ENCODE results near the gene KRTAP10-5. TPM values are rescaled to one million over a fixed set of nuclear protein-coding genes. Genes with fewer than 3 reads are reported as not detected.

Gene KRTAP10-5
- total RNA-seq, 1 experiment from 2014 or later, result not detected

DNA sequence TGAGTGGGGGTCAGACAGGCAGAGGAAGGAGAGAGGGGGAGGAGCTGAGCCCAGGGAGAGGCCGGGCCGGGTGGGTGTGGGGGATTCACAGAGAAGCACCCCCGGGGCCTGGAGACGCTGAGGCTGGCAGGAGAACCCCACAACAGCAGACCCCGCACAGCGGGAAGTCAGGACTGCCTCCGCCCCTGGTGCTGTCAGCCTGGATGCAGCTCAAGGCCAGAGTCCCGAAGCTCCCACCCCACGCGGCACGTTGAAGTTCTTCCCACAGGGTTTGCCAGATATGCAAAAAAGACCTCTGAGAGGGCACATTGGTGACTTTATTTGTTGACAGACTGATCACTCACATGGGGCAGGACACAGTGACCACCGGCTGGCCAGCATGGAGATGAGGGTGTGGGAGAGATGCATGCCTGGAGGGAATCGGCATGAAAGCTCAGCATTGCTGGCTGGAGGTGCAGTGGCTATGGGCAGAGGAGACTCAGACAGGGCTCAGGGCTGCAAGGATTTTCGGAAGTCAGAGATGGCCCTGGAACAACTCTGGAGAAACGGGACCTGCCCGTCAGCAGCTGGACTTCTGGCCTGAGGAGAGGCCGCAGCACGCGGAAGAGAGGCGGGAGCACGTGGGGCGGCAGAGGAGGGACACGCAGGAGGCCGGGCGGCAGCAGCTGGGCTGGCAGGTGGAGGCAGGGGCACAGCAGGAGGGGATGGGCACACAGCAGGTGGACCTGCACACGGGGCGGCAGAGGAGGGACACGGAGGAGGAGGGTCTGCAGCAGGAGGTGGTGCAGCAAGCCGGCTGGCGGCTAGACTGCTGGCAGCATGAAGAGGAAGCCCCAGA lies 22.7 kb downstream of the KRTAP10-5 start (continued):
- no peak for TF ChIP-seq TCF7L2 (IDR thresholded peaks at IDR 0.05; ENCODE audit: borderline replicate concordance, extremely low read depth, insufficient read depth, insufficient read length)
- TF ChIP-seq POLR2AphosphoS5 (IDR thresholded peaks at IDR 0.05; ENCODE audit: low read depth, low read length), result no peak
- TF ChIP-seq, protein P1, sequence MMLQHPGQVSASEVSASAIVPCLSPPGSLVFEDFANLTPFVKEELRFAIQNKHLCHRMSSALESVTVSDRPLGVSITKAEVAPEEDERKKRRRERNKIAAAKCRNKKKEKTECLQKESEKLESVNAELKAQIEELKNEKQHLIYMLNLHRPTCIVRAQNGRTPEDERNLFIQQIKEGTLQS (IDR thresholded peaks at IDR 0.05), result no peak
- no peak for TF ChIP-seq ZFX (IDR thresholded peaks at IDR 0.05)
- TF ChIP-seq, protein P2, sequence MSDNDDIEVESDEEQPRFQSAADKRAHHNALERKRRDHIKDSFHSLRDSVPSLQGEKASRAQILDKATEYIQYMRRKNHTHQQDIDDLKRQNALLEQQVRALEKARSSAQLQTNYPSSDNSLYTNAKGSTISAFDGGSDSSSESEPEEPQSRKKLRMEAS (IDR thresholded peaks at IDR 0.05), result no peak
- TF ChIP-seq JUND (IDR thresholded peaks at IDR 0.05), result no peak

DNA sequence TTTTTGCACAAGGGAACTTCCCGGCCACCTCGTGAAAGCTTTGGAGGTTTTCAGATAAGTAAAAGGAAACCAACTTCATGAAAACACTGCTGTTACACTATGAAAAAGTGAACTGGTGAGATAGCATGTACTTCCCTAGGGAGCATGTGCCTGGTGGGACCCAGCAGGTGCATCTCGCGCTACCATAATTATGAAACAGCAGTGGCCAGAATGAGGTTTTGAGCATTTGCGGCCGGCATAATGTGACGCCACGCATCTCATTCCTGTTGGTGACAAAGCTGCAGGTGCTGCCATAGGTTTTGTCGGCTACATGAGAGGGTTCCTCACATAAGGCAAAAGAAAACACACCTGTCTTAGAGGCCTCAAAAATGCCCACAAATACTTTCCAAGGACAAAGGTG lies 23.5 kb downstream of the KRTAP10-5 start:
- POLR2A ChIA-PET, result no interaction called here
- CTCF ChIA-PET, result no interaction called here
- no peak overlapping the region for H3K9ac ChIP-seq (ENCODE audit: low read length)

More for the DNA sequence above, 23.5 kb downstream of the KRTAP10-5 start:
- H3K27me3 ChIP-seq (ENCODE audit: insufficient read depth, low read length), result no peaks in the 10 kb centered on the region; the same call in 1 of the 2 replicates
- no peaks in the 10 kb centered on the region for H3K36me3 ChIP-seq (ENCODE audit: control insufficient read depth in 1 of 2, insufficient read depth in 2 of 2, low read length in 2 of 2)
- H3K9me3 ChIP-seq (ENCODE audit: control insufficient read depth in 1 of 2, insufficient read depth in 1 of 2, low read depth in 1 of 2, low read length in 2 of 2), result no peaks in the 10 kb centered on the region
- TF ChIP-seq SRF (IDR thresholded peaks at IDR 0.05; ENCODE audit: low read depth), result no peak
- no peak for TF ChIP-seq SIN3A (IDR thresholded peaks at IDR 0.05; ENCODE audit: low read depth)
- no peak overlapping the region for H3K4me2 ChIP-seq (ENCODE audit: low read length)
- no peaks in the 10 kb centered on the region for H3K9me2 ChIP-seq (ENCODE audit: insufficient read depth)
- no peak overlapping the region for H3K4me3 ChIP-seq (replicated peaks in 1 of 2; ENCODE audit: low read depth in 1 of 2, low read length in 2 of 2)
- no peaks in the 10 kb centered on the region for H3K4me1 ChIP-seq (ENCODE audit: control insufficient read depth in 1 of 2, insufficient read depth in 2 of 2, low read length in 2 of 2)
- ATAC-seq, result no peak
- intact Hi-C loops (cut with micrococcal nuclease), result no loop called here
- RAD21 ChIA-PET (ENCODE audit: low non-redundant PET in 1 of 2, low total read pairs in 2 of 2, uncharacterized antibody in 2 of 2, unreplicated experiment in 2 of 2), result no interaction called here
- no TSS peak for BruUV-seq (replicated peaks)
- no peaks in the 10 kb centered on the region for H3K79me2 ChIP-seq (ENCODE audit: insufficient read depth, low read length)
- H4K20me1 ChIP-seq (ENCODE audit: insufficient read depth), result no peaks in the 10 kb centered on the region
- DNase-seq (ENCODE audit: low read depth, low spot score), result no peak
- no peak overlapping the region for H3K27ac ChIP-seq (ENCODE audit: low read depth, low read length)
- H2AFZ ChIP-seq (ENCODE audit: low read depth, low read length, poor library complexity, severe bottlenecking), result no peak overlapping the region
